NCI-H2081 (cell line): Measurements from ENCODE around the gene VPS54.
A peak's percentile ranks its signal among the peaks of the same experiment; 100 is the strongest.
"Not testable (repeated sequence)": the region's sequence is repeated elsewhere in the genome, so short reads cannot be mapped to it uniquely, and the experiment has no call there.

Experiments
- DNase-seq, 2 experiments: peaks; one replicate each; lab custom pipeline; 2025; lab: John Stamatoyannopoulos, UW

The VPS54 gene

GRCh38 chr2:63993130-63993584, 26.1 kb downstream of the VPS54 start:
- not testable (repeated sequence) for DNase-seq

GRCh38 chr2:63992061-63992685, 27.1 kb downstream of the VPS54 start:
- DNase-seq, result no peak

GRCh38 chr2:63991173-63991999, 27.8 kb downstream of the VPS54 start:
- DNase-seq, result not testable (repeated sequence)

- DNase-seq, result no peak
Observed at GRCh38 chr2:63990072-63990471, 29.2 kb downstream of the VPS54 start.

- DNase-seq, result not testable (repeated sequence)
Observed at GRCh38 chr2:63988842-63989436, 30.3 kb downstream of the VPS54 start.

GRCh38 chr2:63984606-63985359, 34.4 kb downstream of the VPS54 start:
- DNase-seq, result no peak

GRCh38 chr2:63983986-63984605, 35.1 kb downstream of the VPS54 start:
- peak; percentile 1 to 29 for DNase-seq

- no peak for DNase-seq
Observed at GRCh38 chr2:63982335-63982734, 36.9 kb downstream of the VPS54 start.

- DNase-seq, result no peak
Observed at GRCh38 chr2:63981702-63982103, 37.5 kb downstream of the VPS54 start.

GRCh38 chr2:63980794-63981193, 38.4 kb downstream of the VPS54 start:
- DNase-seq, result no peak

- no peak for DNase-seq
Observed at GRCh38 chr2:63977904-63978303, 41.3 kb downstream of the VPS54 start.

GRCh38 chr2:63976125-63976510, 43.1 kb downstream of the VPS54 start:
- no peak for DNase-seq

GRCh38 chr2:63975437-63976124, 43.6 kb downstream of the VPS54 start:
- DNase-seq, result no peak

- not testable (repeated sequence) for DNase-seq
Observed at GRCh38 chr2:63975036-63975435, 44.2 kb downstream of the VPS54 start.

GRCh38 chr2:63962186-63962585, 57.0 kb downstream of the VPS54 start:
- no peak for DNase-seq

- no peak for DNase-seq
Observed at GRCh38 chr2:63950414-63950813, 68.8 kb downstream of the VPS54 start.

GRCh38 chr2:63942788-63943187, 76.4 kb downstream of the VPS54 start:
- DNase-seq, result no peak

GRCh38 chr2:63932104-63932503, 87.1 kb downstream of the VPS54 start:
- DNase-seq, result not testable (repeated sequence)

- DNase-seq, result peak in 1 of 2 experiments; percentile 49
Observed at GRCh38 chr2:63926815-63927214, 92.4 kb downstream of the VPS54 start.

- DNase-seq, result no peak
Observed at GRCh38 chr2:63914311-63914710, 104.9 kb downstream of the VPS54 start.

- no peak for DNase-seq
Observed at GRCh38 chr2:63903003-63903402, 116.2 kb downstream of the VPS54 start.
